ENCODE measurements around the gene ZNF569. TPM values are rescaled to one million over a fixed set of nuclear protein-coding genes. Genes with fewer than 3 reads are reported as not detected.
"Not testable (repeated sequence)": the region's sequence is repeated elsewhere in the genome, so short reads cannot be mapped to it uniquely, and the experiment has no call there.

The ZNF569 gene
- total RNA-seq, 1 experiment from 2014 or later = 3.9 TPM

DNA sequence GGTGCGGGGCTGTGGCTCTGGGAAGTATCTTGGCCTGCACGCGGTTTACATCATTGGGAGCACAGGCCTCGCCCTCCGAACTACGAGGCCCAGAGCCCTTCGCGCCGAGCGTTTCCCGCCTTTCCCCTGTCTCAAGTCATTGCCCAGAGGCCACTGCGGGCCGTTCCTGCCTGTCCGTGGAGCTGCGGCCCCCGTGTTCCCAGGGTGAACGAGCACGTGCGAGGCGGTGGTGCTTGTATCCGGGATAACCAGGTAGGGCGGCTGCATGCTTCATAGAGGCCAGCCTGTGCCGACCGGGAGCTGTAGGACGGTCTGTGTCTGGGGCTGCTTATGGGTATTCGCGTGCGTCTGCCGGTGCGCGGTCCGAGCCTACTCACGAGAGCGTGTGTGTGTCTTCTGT lies 63.8 kb downstream of the ZNF569 start:
- H3K27ac Mint-ChIP-seq (ENCODE audit: low read depth, unreplicated experiment) = no peak overlapping the region
- H3K4me3 Mint-ChIP-seq (ENCODE audit: unreplicated experiment) = no peak overlapping the region
- H3K9me3 Mint-ChIP-seq (ENCODE audit: unreplicated experiment) = peaks cover 30% of the 10 kb centered on the region
- no peak for TF ChIP-seq CTCF (IDR thresholded peaks at IDR 0.05; ENCODE audit: unreplicated experiment)
- H3K36me3 Mint-ChIP-seq (ENCODE audit: insufficient read depth, unreplicated experiment) = no peaks in the 10 kb centered on the region
- H3K4me1 Mint-ChIP-seq (ENCODE audit: insufficient read depth, unreplicated experiment) = no peaks in the 10 kb centered on the region
- ChIA-PET CTCF (no interaction called here), POLR2A (interaction anchor here (1.4 kb wide), 1 partner anchor 11 kb away, joined by 5 read pairs; no protein-coding TSS in a partner anchor)
- DNase-seq (ENCODE audit: unreplicated experiment) = no peak
- intact Hi-C loops (cut with micrococcal nuclease) = no loop called here
- no TSS peak for BruUV-seq (replicated peaks)
- no peaks in the 10 kb centered on the region for H3K27me3 Mint-ChIP-seq (ENCODE audit: insufficient read depth, unreplicated experiment)

DNA sequence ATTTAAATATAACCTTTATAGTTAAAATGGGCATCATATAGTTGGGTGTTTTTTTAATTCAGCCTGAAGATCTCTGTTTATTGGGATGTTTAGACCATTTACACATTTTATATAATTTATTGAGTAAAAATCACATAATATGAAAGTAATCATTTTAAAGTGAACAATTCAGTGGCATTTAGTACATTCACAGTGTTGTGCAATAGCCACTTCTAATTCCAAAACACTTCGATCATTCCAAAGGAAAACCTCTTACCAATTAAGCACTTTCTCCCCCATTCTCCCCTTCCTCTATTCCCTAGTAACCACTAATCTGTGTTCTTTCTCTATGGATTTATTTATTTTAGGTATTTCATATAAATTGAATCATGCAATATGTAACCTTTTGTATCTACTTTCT lies 66.2 kb downstream of the ZNF569 start:
- Mint-ChIP-seq H3K36me3 (ENCODE audit: insufficient read depth, unreplicated experiment) (no peaks in the 10 kb centered on the region), H3K4me1 (ENCODE audit: insufficient read depth, unreplicated experiment) (no peaks in the 10 kb centered on the region), H3K9me3 (ENCODE audit: unreplicated experiment) (peaks cover 30% of the 10 kb centered on the region), H3K27me3 (ENCODE audit: insufficient read depth, unreplicated experiment) (no peaks in the 10 kb centered on the region), H3K4me3 (ENCODE audit: unreplicated experiment) (no peak overlapping the region), H3K27ac (ENCODE audit: low read depth, unreplicated experiment) (no peak overlapping the region)
- CTCF ChIA-PET = no interaction called here
- TF ChIP-seq CTCF (IDR thresholded peaks at IDR 0.05; ENCODE audit: unreplicated experiment) = no peak
- BruUV-seq (replicated peaks) = no TSS peak
- POLR2A ChIA-PET = no interaction called here
- intact Hi-C loops (cut with micrococcal nuclease) = no loop called here
- DNase-seq (ENCODE audit: unreplicated experiment) = no peak

DNA sequence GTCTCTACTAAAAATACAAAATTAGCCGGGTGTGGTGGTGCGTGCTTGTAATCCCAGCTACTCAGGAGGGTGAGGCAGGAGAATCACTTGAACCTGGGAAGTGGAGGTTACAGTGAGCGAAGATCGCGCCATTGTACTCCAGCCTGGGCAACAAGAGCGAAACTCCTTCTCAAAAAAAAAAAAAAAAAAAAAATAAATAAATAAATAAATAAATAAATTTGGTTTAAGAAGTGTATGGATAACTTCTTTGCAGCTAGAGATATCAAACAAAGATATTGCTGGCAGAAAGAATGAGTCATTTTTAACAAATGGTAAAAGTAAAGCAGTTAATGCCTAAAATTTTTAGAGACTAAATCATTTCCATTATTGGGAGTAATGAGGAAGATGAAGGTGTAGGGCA lies 75.8 kb downstream of the ZNF569 start:
- BruUV-seq (replicated peaks); H3K4me3 Mint-ChIP-seq (ENCODE audit: unreplicated experiment); H3K27ac Mint-ChIP-seq (ENCODE audit: low read depth, unreplicated experiment); H3K27me3 Mint-ChIP-seq (ENCODE audit: insufficient read depth, unreplicated experiment); CTCF ChIA-PET; H3K4me1 Mint-ChIP-seq (ENCODE audit: insufficient read depth, unreplicated experiment); POLR2A ChIA-PET; intact Hi-C loops (cut with micrococcal nuclease); DNase-seq (ENCODE audit: unreplicated experiment): not testable (repeated sequence)
- Mint-ChIP-seq H3K36me3 (ENCODE audit: insufficient read depth, unreplicated experiment) (peaks cover 16% of the 10 kb centered on the region), H3K9me3 (ENCODE audit: unreplicated experiment) (peaks cover 49% of the 10 kb centered on the region)

DNA sequence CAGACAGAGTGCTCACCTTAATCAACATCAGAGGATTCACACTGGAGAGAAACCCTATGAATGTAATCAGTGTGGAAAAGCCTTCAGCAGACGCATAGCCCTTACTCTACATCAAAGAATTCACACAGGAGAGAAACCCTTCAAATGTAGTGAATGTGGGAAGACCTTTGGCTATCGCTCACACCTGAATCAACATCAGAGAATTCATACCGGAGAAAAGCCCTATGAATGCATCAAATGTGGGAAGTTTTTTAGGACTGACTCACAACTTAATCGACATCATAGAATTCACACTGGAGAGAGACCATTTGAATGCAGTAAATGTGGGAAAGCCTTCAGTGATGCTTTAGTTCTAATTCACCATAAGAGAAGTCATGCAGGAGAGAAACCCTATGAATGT lies 78.0 kb downstream of the ZNF569 start:
- no peak overlapping the region for H3K4me3 Mint-ChIP-seq (ENCODE audit: unreplicated experiment)
- peaks cover 33% of the 10 kb centered on the region for H3K36me3 Mint-ChIP-seq (ENCODE audit: insufficient read depth, unreplicated experiment)
- peaks cover 44% of the 10 kb centered on the region for H3K9me3 Mint-ChIP-seq (ENCODE audit: unreplicated experiment)
- ChIA-PET CTCF (no interaction called here), POLR2A (no interaction called here)
- H3K4me1 Mint-ChIP-seq (ENCODE audit: insufficient read depth, unreplicated experiment) = no peaks in the 10 kb centered on the region
- TF ChIP-seq CTCF (IDR thresholded peaks at IDR 0.05; ENCODE audit: unreplicated experiment) = no peak
- intact Hi-C loops (cut with micrococcal nuclease) = no loop called here
- H3K27me3 Mint-ChIP-seq (ENCODE audit: insufficient read depth, unreplicated experiment) = no peaks in the 10 kb centered on the region
- no peak overlapping the region for H3K27ac Mint-ChIP-seq (ENCODE audit: low read depth, unreplicated experiment)
- BruUV-seq (replicated peaks) = no TSS peak
- DNase-seq (ENCODE audit: unreplicated experiment) = no peak
